HCT116 (cell line): ENCODE results near the gene LRRC42. TPM values are rescaled to one million over a fixed set of nuclear protein-coding genes. Genes with fewer than 3 reads are reported as not detected.

Source experiments
- ATAC-seq: fragments of 200-7000 bp; cut with Tn5 transposase; 2 replicates; pipeline ENCODE4 v1.9.1; 2020; ENCODE audit warnings: mild to moderate bottlenecking, moderate library complexity
- BruUV-seq: library from RNA; stranded (reverse); fragments of 400-500 nt; replicated peaks from 2 replicates; lab custom pipeline; 2021; lab: Mats Ljungman, UMichigan
- CTCF ChIA-PET: fragments of 300-600 bp; sonication (Branson Sonifier 250); formaldehyde crosslinking; loops from one replicate; lab custom pipeline; 2021; ENCODE audit warnings: antibody characterized with exemption; lab: Charles Lee
- POLR2A ChIA-PET: fragments of 300-600, 350-600 bp; sonication (Branson Sonifier 250); formaldehyde crosslinking; loops from one replicate; lab custom pipeline; 2021; ENCODE audit warnings: antibody characterized with exemption; lab: Charles Lee
- RAD21 ChIA-PET, 2 experiments: fragments of 300-600 bp; sonication (Branson Sonifier 250); formaldehyde crosslinking; loops; one replicate each; lab custom pipeline; 2023; ENCODE audit warnings: low total read pairs in 2 of 2; ENCODE audit not compliant: uncharacterized antibody in 2 of 2, unreplicated experiment in 2 of 2, low non-redundant PET in 1 of 2; lab: Charles Lee
- DNase-seq: peaks from one replicate; pipeline ENCODE4 v3.0.0-alpha.2; 2010; ENCODE audit warnings: low read depth, low spot score
- H2AFZ ChIP-seq: fragments of 200-600 bp; shearing (Covaris generic), sonication (generic); 2 replicates; pipeline ENCODE4 v1.6.1; 2017; ENCODE audit warnings: low read depth, mixed run types, mixed read lengths, antibody characterized with exemption, low read length; ENCODE audit not compliant: poor library complexity, severe bottlenecking
- H3K27ac ChIP-seq: 2 replicates; pipeline ENCODE4 v1.5.1; 2012; ENCODE audit warnings: low read depth, low read length
- H3K27me3 ChIP-seq: fragments of 200-600 bp; sonication (generic); 2 replicates; pipeline ENCODE4 v1.6.1; 2016; ENCODE audit warnings: mixed run types, low read length, mixed read lengths; ENCODE audit not compliant: insufficient read depth
- H3K36me3 ChIP-seq, 2 experiments: fragments of 200-500 bp in 1 of 2; fragments of 200-600 bp in 1 of 2; sonication (Bioruptor generic) in 1 of 2; sonication (generic) in 1 of 2; 2 replicates each; pipeline versions ENCODE4 v1.5.1 to v1.6.1; 2014 to 2016; ENCODE audit warnings: low read length in 2 of 2, inconsistent platforms in 1 of 2, mixed read lengths in 1 of 2, mixed run types in 1 of 2; ENCODE audit not compliant: insufficient read depth in 2 of 2, control insufficient read depth in 1 of 2
- H3K4me1 ChIP-seq, 2 experiments: fragments of 200-600 bp in 1 of 2; sonication (generic) in 1 of 2; 2 replicates each; pipeline versions ENCODE4 v1.5.1 to v1.6.1; 2012 to 2017; ENCODE audit warnings: low read length in 2 of 2, inconsistent platforms in 1 of 2, mild to moderate bottlenecking in 1 of 2, mixed read lengths in 1 of 2, mixed run types in 1 of 2, moderate library complexity in 1 of 2; ENCODE audit not compliant: insufficient read depth in 2 of 2, control insufficient read depth in 1 of 2
- H3K4me2 ChIP-seq: fragments of 200-600 bp; sonication (generic); 2 replicates; pipeline ENCODE4 v1.6.1; 2017; ENCODE audit warnings: mixed run types, low read length, mixed read lengths
- H3K4me3 ChIP-seq, 2 experiments: fragments of 200-600 bp in 1 of 2; sonication (generic) in 1 of 2; replicated peaks in 1 of 2; 2 replicates each; pipeline ENCODE4 v1.5.1; 2011 to 2016; ENCODE audit warnings: low read length in 2 of 2, control low read depth in 1 of 2, low read depth in 1 of 2, mild to moderate bottlenecking in 1 of 2, mixed read lengths in 1 of 2, mixed run types in 1 of 2
- H3K79me2 ChIP-seq: fragments of 200-600 bp; sonication (generic); 2 replicates; pipeline ENCODE4 v1.6.1; 2017; ENCODE audit warnings: mild to moderate bottlenecking, mixed run types, low read length, moderate library complexity, mixed read lengths; ENCODE audit not compliant: insufficient read depth
- H3K9ac ChIP-seq: fragments of 200-600 bp; sonication (generic); 2 replicates; pipeline ENCODE4 v1.6.1; 2016; ENCODE audit warnings: low read length, mixed read lengths
- H3K9me2 ChIP-seq: fragments of 200-600 bp; sonication (generic), shearing (Covaris generic); 2 replicates; pipeline ENCODE4 v1.6.1; 2017; ENCODE audit warnings: mixed run types, mild to moderate bottlenecking, moderate library complexity; ENCODE audit not compliant: insufficient read depth
- H3K9me3 ChIP-seq, 2 experiments: fragments of 200-500 bp in 1 of 2; fragments of 200-600 bp in 1 of 2; sonication (Bioruptor generic) in 1 of 2; sonication (generic) in 1 of 2; 2 replicates each; pipeline ENCODE4 v1.6.1; 2014 to 2017; ENCODE audit warnings: low read length in 2 of 2, mixed read lengths in 2 of 2, inconsistent platforms in 1 of 2, low read depth in 1 of 2, mild to moderate bottlenecking in 1 of 2, mixed run types in 1 of 2, moderate library complexity in 1 of 2; ENCODE audit not compliant: control insufficient read depth in 1 of 2, insufficient read depth in 1 of 2
- H4K20me1 ChIP-seq: fragments of 200-600 bp; sonication (generic), shearing (Covaris generic); 2 replicates; pipeline ENCODE4 v1.6.1; 2017; ENCODE audit warnings: mixed run types, mild to moderate bottlenecking, moderate library complexity; ENCODE audit not compliant: insufficient read depth
- CBX3 ChIP-seq: IDR thresholded peaks from 2 replicates; pipeline ENCODE4 v1.6.1; 2012; ENCODE audit warnings: low read depth
- CTCF ChIP-seq, 3 experiments: fragments of 200-600 bp in 1 of 3; sonication (generic) in 1 of 3; IDR thresholded peaks in 2 of 3; conservative IDR thresholded peaks in 1 of 3; 2 replicates each; pipeline ENCODE4 v1.5.1; 2012 to 2017; ENCODE audit warnings: low read depth in 2 of 3, low read length in 2 of 3, antibody characterized with exemption in 1 of 3, borderline replicate concordance in 1 of 3, control low read depth in 1 of 3, mild to moderate bottlenecking in 1 of 3, mixed read lengths in 1 of 3, mixed run types in 1 of 3, moderate library complexity in 1 of 3; ENCODE audit not compliant: insufficient read depth in 1 of 3
- EGR1 ChIP-seq: IDR thresholded peaks from 2 replicates; pipeline ENCODE4 v1.6.1; 2012; ENCODE audit warnings: low read depth
- ELF1 ChIP-seq: IDR thresholded peaks from 2 replicates; pipeline ENCODE4 v1.6.1; 2012; ENCODE audit warnings: low read depth, borderline replicate concordance
- EZH2phosphoT487 ChIP-seq: fragments of 200-600 bp; IDR thresholded peaks from 2 replicates; pipeline ENCODE4 v1.6.1; 2018; ENCODE audit warnings: antibody characterized with exemption, borderline replicate concordance
- JUND ChIP-seq: IDR thresholded peaks from 2 replicates; pipeline ENCODE4 v1.6.1; 2012
- POLR2A ChIP-seq: IDR thresholded peaks from 2 replicates; pipeline ENCODE4 v1.7.0; 2011; ENCODE audit warnings: borderline replicate concordance; ENCODE audit not compliant: insufficient read depth, insufficient read length; ENCODE audit errors: extremely low read depth
- POLR2AphosphoS5 ChIP-seq: IDR thresholded peaks from 2 replicates; pipeline ENCODE4 v1.6.1; 2011; ENCODE audit warnings: mild to moderate bottlenecking, low read depth, low read length, moderate library complexity
- RAD21 ChIP-seq: IDR thresholded peaks from 2 replicates; pipeline ENCODE4 v1.6.1; 2012; ENCODE audit warnings: low read depth, mild to moderate bottlenecking
- SIN3A ChIP-seq: IDR thresholded peaks from 2 replicates; pipeline ENCODE4 v1.6.1; 2012; ENCODE audit warnings: low read depth
- SRF ChIP-seq: IDR thresholded peaks from 2 replicates; pipeline ENCODE4 v1.6.1; 2012; ENCODE audit warnings: low read depth
- TCF7L2 ChIP-seq: IDR thresholded peaks from 2 replicates; pipeline ENCODE4 v1.7.0; 2011; ENCODE audit warnings: borderline replicate concordance, inconsistent platforms; ENCODE audit not compliant: insufficient read depth, insufficient read length; ENCODE audit errors: extremely low read depth
- YY1 ChIP-seq: IDR thresholded peaks from 2 replicates; pipeline ENCODE4 v1.6.1; 2011; ENCODE audit warnings: low read length, low read depth, moderate library complexity, mild to moderate bottlenecking; ENCODE audit not compliant: insufficient replicate concordance; ENCODE audit errors: extremely low read depth
- ZFX ChIP-seq: fragments of 450-650 bp; IDR thresholded peaks from 2 replicates; pipeline ENCODE4 v1.6.1; 2017
- ZNF274 ChIP-seq: fragments of 200-500 bp; sonication (Bioruptor generic); IDR thresholded peaks from 2 replicates; pipeline ENCODE4 v1.6.1; 2014; ENCODE audit warnings: mild to moderate bottlenecking, low read depth, low read length, inconsistent platforms
- intact Hi-C: fragments of 100-400 bp; cut with micrococcal nuclease; formaldehyde crosslinking; loops from 2 replicates; pipeline ENCODE4 v1.10.0; 2022
- total RNA-seq: library from RNA; stranded (reverse); gene quantifications from one replicate; pipeline ENCODE4 v1.2.1, GENCODE V29; 2021; ENCODE audit not compliant: unreplicated experiment
- TF ChIP-seq, protein P1 (sequence below): IDR thresholded peaks from 2 replicates; pipeline ENCODE4 v1.6.1; 2011; ENCODE audit warnings: mild to moderate bottlenecking, low read length, moderate library complexity; ENCODE audit not compliant: insufficient replicate concordance; ENCODE audit errors: extremely low read depth
- TF ChIP-seq, protein P2 (sequence below): IDR thresholded peaks from 2 replicates; pipeline ENCODE4 v1.6.1; 2012; ENCODE audit warnings: low read depth

LRRC42 gene
- total RNA-seq, 1 experiment from 2014 or later = 62.5 TPM

DNA sequence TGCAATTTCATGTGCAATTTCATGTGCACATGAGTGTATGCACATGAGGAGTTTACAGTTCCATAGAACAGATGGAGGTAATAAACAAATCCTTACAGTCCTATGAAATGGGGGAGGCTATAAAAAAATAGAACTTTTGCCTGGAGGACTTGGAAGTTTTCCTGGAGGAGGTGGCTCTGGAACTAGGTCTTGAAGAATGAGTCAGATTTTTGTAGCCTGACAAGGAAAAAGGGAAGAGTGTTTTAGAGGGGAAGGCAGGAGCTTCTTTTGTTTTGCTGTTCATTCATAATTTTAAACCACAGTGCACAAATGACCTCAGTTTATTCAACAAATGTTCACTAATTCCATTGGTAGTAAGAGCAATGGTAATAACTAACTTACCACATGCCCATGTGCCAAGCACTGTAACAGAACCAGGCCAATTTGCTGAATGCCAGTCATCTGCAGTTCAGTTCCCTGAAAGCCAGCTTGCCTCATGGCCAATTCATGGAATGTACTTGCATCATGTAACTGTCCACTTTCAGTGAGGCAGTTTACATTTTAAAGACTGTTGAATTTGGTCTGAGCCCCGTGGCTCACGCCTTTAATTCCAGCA is 49.4 kb upstream of the LRRC42 start:
- no peaks in the 10 kb centered on the region for H3K9me2 ChIP-seq
- POLR2A ChIA-PET = no interaction called here
- H3K36me3 ChIP-seq = no peaks in the 10 kb centered on the region
- H3K4me3 ChIP-seq = no peak overlapping the region
- intact Hi-C loops = no loop called here
- CTCF ChIA-PET = no interaction called here
- H3K79me2 ChIP-seq = no peaks in the 10 kb centered on the region
- no peaks in the 10 kb centered on the region for H3K27me3 ChIP-seq
- no peak overlapping the region for H3K27ac ChIP-seq
- TF ChIP-seq ZFX = no peak
- no peak for TF ChIP-seq POLR2A
- no peak for TF ChIP-seq ZNF274
- TF ChIP-seq EZH2phosphoT487 = no peak
- no peak for TF ChIP-seq TCF7L2
- TF ChIP-seq, protein P1, sequence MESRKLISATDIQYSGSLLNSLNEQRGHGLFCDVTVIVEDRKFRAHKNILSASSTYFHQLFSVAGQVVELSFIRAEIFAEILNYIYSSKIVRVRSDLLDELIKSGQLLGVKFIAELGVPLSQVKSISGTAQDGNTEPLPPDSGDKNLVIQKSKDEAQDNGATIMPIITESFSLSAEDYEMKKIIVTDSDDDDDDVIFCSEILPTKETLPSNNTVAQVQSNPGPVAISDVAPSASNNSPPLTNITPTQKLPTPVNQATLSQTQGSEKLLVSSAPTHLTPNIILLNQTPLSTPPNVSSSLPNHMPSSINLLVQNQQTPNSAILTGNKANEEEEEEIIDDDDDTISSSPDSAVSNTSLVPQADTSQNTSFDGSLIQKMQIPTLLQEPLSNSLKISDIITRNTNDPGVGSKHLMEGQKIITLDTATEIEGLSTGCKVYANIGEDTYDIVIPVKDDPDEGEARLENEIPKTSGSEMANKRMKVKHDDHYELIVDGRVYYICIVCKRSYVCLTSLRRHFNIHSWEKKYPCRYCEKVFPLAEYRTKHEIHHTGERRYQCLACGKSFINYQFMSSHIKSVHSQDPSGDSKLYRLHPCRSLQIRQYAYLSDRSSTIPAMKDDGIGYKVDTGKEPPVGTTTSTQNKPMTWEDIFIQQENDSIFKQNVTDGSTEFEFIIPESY = no peak
- TF ChIP-seq SIN3A = no peak
- TF ChIP-seq, protein P2, sequence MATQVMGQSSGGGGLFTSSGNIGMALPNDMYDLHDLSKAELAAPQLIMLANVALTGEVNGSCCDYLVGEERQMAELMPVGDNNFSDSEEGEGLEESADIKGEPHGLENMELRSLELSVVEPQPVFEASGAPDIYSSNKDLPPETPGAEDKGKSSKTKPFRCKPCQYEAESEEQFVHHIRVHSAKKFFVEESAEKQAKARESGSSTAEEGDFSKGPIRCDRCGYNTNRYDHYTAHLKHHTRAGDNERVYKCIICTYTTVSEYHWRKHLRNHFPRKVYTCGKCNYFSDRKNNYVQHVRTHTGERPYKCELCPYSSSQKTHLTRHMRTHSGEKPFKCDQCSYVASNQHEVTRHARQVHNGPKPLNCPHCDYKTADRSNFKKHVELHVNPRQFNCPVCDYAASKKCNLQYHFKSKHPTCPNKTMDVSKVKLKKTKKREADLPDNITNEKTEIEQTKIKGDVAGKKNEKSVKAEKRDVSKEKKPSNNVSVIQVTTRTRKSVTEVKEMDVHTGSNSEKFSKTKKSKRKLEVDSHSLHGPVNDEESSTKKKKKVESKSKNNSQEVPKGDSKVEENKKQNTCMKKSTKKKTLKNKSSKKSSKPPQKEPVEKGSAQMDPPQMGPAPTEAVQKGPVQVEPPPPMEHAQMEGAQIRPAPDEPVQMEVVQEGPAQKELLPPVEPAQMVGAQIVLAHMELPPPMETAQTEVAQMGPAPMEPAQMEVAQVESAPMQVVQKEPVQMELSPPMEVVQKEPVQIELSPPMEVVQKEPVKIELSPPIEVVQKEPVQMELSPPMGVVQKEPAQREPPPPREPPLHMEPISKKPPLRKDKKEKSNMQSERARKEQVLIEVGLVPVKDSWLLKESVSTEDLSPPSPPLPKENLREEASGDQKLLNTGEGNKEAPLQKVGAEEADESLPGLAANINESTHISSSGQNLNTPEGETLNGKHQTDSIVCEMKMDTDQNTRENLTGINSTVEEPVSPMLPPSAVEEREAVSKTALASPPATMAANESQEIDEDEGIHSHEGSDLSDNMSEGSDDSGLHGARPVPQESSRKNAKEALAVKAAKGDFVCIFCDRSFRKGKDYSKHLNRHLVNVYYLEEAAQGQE = no peak
- no peak for TF ChIP-seq CBX3
- no peak for TF ChIP-seq ELF1
- TF ChIP-seq RAD21 = no peak
- no peak for TF ChIP-seq EGR1
- TF ChIP-seq POLR2AphosphoS5 = no peak
- no peak for TF ChIP-seq CTCF (IDR thresholded peaks at IDR 0.05 in 2 of 3, conservative IDR thresholded peaks at IDR 0.05 in 1 of 3; ENCODE audit: borderline replicate concordance in 1 of 3, insufficient read depth in 1 of 3, low read depth in 2 of 3, low read length in 2 of 3)
- TF ChIP-seq YY1 = no peak
- TF ChIP-seq JUND = no peak
- no peak for TF ChIP-seq SRF
- TF ChIP-seq, all 23 proteins: peak for 0
- Histone ChIP-seq H2AFZ (no peak overlapping the region), H3K9ac (no peak overlapping the region), H3K4me2 (no peak overlapping the region), H3K9me3 (no peaks in the 10 kb centered on the region), H4K20me1 (no peaks in the 10 kb centered on the region), H3K4me1 (peaks cover 0 to 15% of the 10 kb centered on the region in 2 experiments; a peak in 2 of 4 replicates)
- RAD21 ChIA-PET = no interaction called here
- ATAC-seq = no peak
- no peak for DNase-seq
- BruUV-seq = no TSS peak
